Sigmoid colon (tissue), 7 donors: ENCODE data around the gene NEURL1B. TPM values are rescaled to one million over a fixed set of nuclear protein-coding genes. Genes with fewer than 3 reads are reported as not detected.

Source experiments
- DNase-seq: peaks from one replicate; pipeline ENCODE4 v3.0.0-alpha.2; 2019
- H3K27ac ChIP-seq, 4 donors: fragments of 200-600 bp; sonication (generic); one replicate each; pipeline ENCODE4 v1.5.1; 2016 to 2019; ENCODE audit warnings: mild to moderate bottlenecking in 1 of 4
- H3K27me3 ChIP-seq, 3 donors: fragments of 200-600 bp; sonication (generic); one replicate each; pipeline ENCODE4 v1.5.1; 2019; ENCODE audit warnings: mild to moderate bottlenecking in 1 of 3
- H3K36me3 ChIP-seq, 4 donors: fragments of 200-600 bp; sonication (generic); one replicate each; pipeline ENCODE4 v1.5.1; 2016 to 2019
- H3K4me1 ChIP-seq, 4 donors: fragments of 200-600 bp; sonication (generic); one replicate each; pipeline ENCODE4 v1.5.1; 2017 to 2019
- H3K4me3 ChIP-seq, 4 donors: fragments of 200-600 bp; sonication (generic); one replicate each; pipeline ENCODE4 v1.5.1; 2017 to 2019; ENCODE audit warnings: mild to moderate bottlenecking in 2 of 4, moderate library complexity in 1 of 4
- H3K9me3 ChIP-seq, 4 donors: fragments of 200-600 bp in 3 of 4; sonication (generic) in 3 of 4; one replicate each; pipeline versions ENCODE4 v1.5.1 to v1.6.1; 2013 to 2019
- CTCF ChIP-seq, 4 experiments: fragments of 450-650 bp in 3 of 4; fragments of 200-600 bp in 1 of 4; IDR thresholded peaks; one replicate each; pipeline ENCODE4 v1.5.1; 2016 to 2019; ENCODE audit warnings: antibody characterized with exemption in 4 of 4, mild to moderate bottlenecking in 3 of 4, moderate library complexity in 2 of 4
- EP300 ChIP-seq, 4 donors: sonication (generic); formaldehyde crosslinking; IDR thresholded peaks; one replicate each; pipeline ENCODE4 v1.6.1; 2017; ENCODE audit warnings: antibody characterized with exemption in 4 of 4
- POLR2A ChIP-seq, 2 donors: fragments of 450-650 bp; IDR thresholded peaks; one replicate each; pipeline ENCODE4 v1.6.1; 2016; ENCODE audit warnings: antibody characterized with exemption in 2 of 2, mild to moderate bottlenecking in 2 of 2, moderate library complexity in 2 of 2
- POLR2AphosphoS5 ChIP-seq, 4 donors: sonication (generic); formaldehyde crosslinking; IDR thresholded peaks; one replicate each; pipeline ENCODE4 v1.6.1; 2017; ENCODE audit warnings: antibody characterized with exemption in 4 of 4
- WGBS, 2 donors: extraction: QIAGEN DNeasy Blood & Tissue Kit; methylation state at CpG; one replicate each; pipeline ENCODE4 v1.1.7; 2013; 5-methylcytosine and 5-hydroxymethylcytosine counted together
- intact Hi-C: fragments of 100-400 bp; cut with DNase I; formaldehyde crosslinking; loops from one replicate; pipeline ENCODE4 v1.15.1; 2023
- polyA plus RNA-seq, 3 donors: library from polyadenylated mRNA; stranded (reverse); fragments of 200-250 nt; gene quantifications; one replicate each; pipeline ENCODE4 v1.2.3, GENCODE V29; 2013
- small RNA-seq, 3 donors: library from RNA; depleted of rRNA; stranded (forward); fragments of <200 nt; gene quantifications; one replicate each; pipeline ENCODE3, GENCODE V24; 2016
- total RNA-seq, 4 donors: library from RNA; depleted of rRNA; stranded (reverse); fragments of >200 nt; gene quantifications; one replicate each; pipeline ENCODE4 v1.1.0, GENCODE V29; 2016
- donor health status: healthy with polysubstance abuse.
- donor health status: Bipolar disorder and iron deficiency.
- donor health status: healthy.

NEURL1B gene
- total and polyA plus RNA-seq, 7 donors, result 12.6 to 53.2 (median 32.9) TPM

DNA sequence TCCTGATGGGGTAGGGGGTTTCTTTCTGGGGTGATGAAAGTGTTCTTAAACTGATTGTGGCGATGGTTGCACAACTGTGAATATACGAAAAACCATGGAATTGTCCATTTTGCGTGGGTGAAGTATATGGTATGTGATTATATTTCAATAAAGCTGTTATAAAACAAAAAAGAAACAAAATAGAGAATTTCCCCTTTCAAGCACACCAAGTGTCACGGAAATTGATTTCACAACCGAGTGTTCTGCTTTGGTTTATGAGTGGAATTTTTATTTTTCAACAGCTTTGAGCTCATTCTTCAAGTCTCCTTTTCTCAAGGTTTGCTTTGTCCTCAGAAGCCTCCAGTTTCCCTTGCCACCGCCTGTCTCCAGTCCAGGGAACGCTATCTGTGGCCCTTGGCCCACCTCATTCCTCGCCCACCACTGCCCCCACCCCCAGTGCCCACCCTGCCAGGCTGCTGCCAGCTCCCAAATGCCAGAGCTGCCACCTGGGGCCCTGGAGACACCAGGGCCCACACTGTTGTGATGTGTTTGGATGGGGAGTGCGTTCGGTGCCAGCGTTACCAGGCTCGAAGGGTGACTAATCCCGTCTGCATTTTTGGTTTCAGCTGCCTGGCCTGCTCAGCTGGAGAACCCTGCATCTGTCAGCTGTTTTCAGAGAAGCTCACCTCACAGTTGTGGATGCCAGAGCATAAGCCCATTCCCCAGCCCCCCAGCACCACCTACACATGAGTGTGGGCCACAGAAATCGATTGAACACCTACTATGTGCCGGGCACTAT, 99.6 kb downstream of the NEURL1B start:
- H3K27ac ChIP-seq, result peak overlapping the region; percentile 82 to 95 (median 91)
- TF ChIP-seq CTCF (IDR thresholded peaks at IDR 0.05), result no peak
- TF ChIP-seq EP300 (IDR thresholded peaks at IDR 0.05), result peak in 2 of 4 donors; percentile 28 to 76
- TF ChIP-seq POLR2AphosphoS5 (IDR thresholded peaks at IDR 0.05), result peak; percentile 18 to 76 (median 64)
- no peak for TF ChIP-seq POLR2A (IDR thresholded peaks at IDR 0.05)
- peaks cover 0 to 63% (median 42%) of the 10 kb centered on the region in 4 donors for H3K4me1 ChIP-seq
- no peak overlapping the region for H3K4me3 ChIP-seq
- H3K27me3 ChIP-seq, result no peaks in the 10 kb centered on the region
- DNase-seq, result peak; percentile 94
- intact Hi-C loops, result no loop called here
- WGBS, 2 donors, result 74 to 82% methylated on average over 15 of the region's 15 CpGs
- no peaks in the 10 kb centered on the region for H3K9me3 ChIP-seq
- H3K36me3 ChIP-seq, result no peaks in the 10 kb centered on the region

Small RNAs within 50 kb of the gene (small RNA-seq; reads per million reads assigned to genes)
- gene AC027309.2, result 0 reads per million in 3 donors
- 0 reads per million in 3 donors for gene MIR5003

Other genes starting within 250 kb of the NEURL1B start
- gene SH3PXD2B, start 186.7 kb upstream of the NEURL1B start, total RNA-seq, result 10 to 100 TPM; 19.3 to 45.7 (median 20.9) TPM
- 1 to 10 TPM; 3.6 to 9.2 (median 3.9) TPM for gene SH3PXD2B, start 186.7 kb upstream of the NEURL1B start, polyA plus RNA-seq
- gene DUSP1, start 129.9 kb downstream of the NEURL1B start, total RNA-seq, result 1,000 to 10,000 TPM in 1 of 4 donors, 100 to 1,000 TPM in 3; 449 to 1,033 (median 779) TPM
- 100 to 1,000 TPM in 2 of 3 donors, 10 to 100 TPM in 1; 99.9 to 253 (median 136) TPM for gene DUSP1, start 129.9 kb downstream of the NEURL1B start, polyA plus RNA-seq
- 100 to 1,000 TPM in 1 of 4 donors, 10 to 100 TPM in 3; 80.6 to 117 (median 95.7) TPM for gene ERGIC1, start 193.0 kb downstream of the NEURL1B start, total RNA-seq
- 100 to 1,000 TPM; 125 to 160 (median 132) TPM for gene ERGIC1, start 193.0 kb downstream of the NEURL1B start, polyA plus RNA-seq